Stimulated activated naive CD8-positive, alpha-beta T cell treated with anti-CD3 and anti-CD28 coated beads, Interleukin-15, amount 100 ng/mL, for 72 hours (primary cell): ENCODE measurements around the gene KLC1.
"Not testable (repeated sequence)": the region's sequence is repeated elsewhere in the genome, so short reads cannot be mapped to it uniquely, and the experiment has no call there.

Experiments used
- ATAC-seq: fragments of 150-1000 bp; cut with Tn5 transposase; 2 replicates; pipeline ENCODE4 v1.10.0; 2021; ENCODE audit warnings: mild to moderate bottlenecking, moderate library complexity
- DNase-seq, 2 donors: peaks; one replicate each; pipeline ENCODE4 v3.0.0; 2021 to 2022
- H3K27ac Mint-ChIP-seq, 2 donors: one replicate each; pipeline ENCODE4 v1.8.0; 2022; ENCODE audit warnings: mild to moderate bottlenecking in 2 of 2, mixed read lengths in 2 of 2, moderate library complexity in 2 of 2
- H3K27me3 Mint-ChIP-seq: one replicate; pipeline ENCODE4 v1.8.0; 2022; ENCODE audit warnings: mixed read lengths
- H3K4me1 Mint-ChIP-seq: one replicate; pipeline ENCODE4 v1.8.0; 2022; ENCODE audit warnings: mild to moderate bottlenecking, mixed read lengths
- H3K4me3 Mint-ChIP-seq, 2 donors: one replicate each; pipeline ENCODE4 v1.8.0; 2022; ENCODE audit warnings: mild to moderate bottlenecking in 2 of 2, mixed read lengths in 2 of 2, moderate library complexity in 1 of 2
- H3K9me3 Mint-ChIP-seq, 2 donors: one replicate each; pipeline ENCODE4 v1.8.0; 2022; ENCODE audit warnings: mixed read lengths in 2 of 2

The KLC1 gene

GRCh38 chr14:103634156-103634555 is 5.1 kb downstream of the KLC1 start:
- Mint-ChIP-seq H3K4me3 (no peak overlapping the region), H3K27me3 (no peaks in the 10 kb centered on the region), H3K4me1 (peaks cover 62% of the 10 kb centered on the region), H3K27ac (no peak overlapping the region), H3K9me3 (no peaks in the 10 kb centered on the region)
- ATAC-seq = no peak
- DNase-seq = no peak

DNA sequence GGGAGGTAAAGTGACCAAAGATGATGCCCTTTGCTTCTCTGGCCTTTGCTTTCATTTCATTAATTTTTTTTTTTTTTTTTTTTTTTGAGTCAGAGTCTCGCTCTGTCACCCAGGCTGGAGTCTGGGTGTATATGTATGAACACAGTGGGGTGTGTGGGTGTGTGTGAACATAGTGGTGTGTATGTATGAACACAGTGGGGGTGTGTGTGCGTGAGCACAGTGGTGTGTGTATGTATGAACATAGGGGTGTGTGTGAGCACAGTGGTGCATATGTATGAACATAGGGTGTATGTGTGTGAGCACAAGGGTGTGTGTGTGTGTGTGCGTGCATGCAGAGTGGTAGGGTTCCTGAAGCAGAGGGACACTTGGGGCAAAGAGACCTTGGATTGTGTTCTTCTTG is 9.6 kb downstream of the KLC1 start:
- peak overlapping the region in 1 of 2 donors; percentile 26 for H3K4me3 Mint-ChIP-seq
- no peak for ATAC-seq
- H3K4me1 Mint-ChIP-seq = peaks cover 40% of the 10 kb centered on the region
- peak overlapping the region in 1 of 2 donors; percentile 72 for H3K27ac Mint-ChIP-seq
- H3K9me3 Mint-ChIP-seq = no peaks in the 10 kb centered on the region
- no peak for DNase-seq
- no peaks in the 10 kb centered on the region for H3K27me3 Mint-ChIP-seq

DNA sequence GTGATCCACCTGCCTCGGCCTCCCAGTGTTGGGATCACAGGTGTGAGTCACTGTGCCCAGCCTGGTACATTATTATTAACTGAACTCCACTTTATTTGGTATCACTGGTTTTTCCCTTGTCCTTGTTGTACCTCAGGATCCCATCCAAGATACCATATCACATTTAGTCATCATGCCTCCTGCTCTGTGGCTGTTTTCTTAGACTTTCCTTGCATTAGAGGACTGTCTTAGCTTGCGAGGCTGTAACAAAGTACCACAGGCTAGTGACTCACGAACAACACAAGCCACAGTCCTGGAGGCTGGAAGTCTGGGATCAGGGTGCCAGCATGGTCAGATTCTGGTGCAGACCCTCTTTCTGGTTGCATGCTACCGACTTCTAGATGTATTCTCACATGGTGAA is 12.2 kb downstream of the KLC1 start:
- DNase-seq (no peak), ATAC-seq (no peak)
- H3K9me3 Mint-ChIP-seq = no peaks in the 10 kb centered on the region
- H3K4me1 Mint-ChIP-seq = peaks cover 28% of the 10 kb centered on the region
- no peak overlapping the region for H3K27ac Mint-ChIP-seq
- no peak overlapping the region for H3K4me3 Mint-ChIP-seq
- H3K27me3 Mint-ChIP-seq = no peaks in the 10 kb centered on the region

- no peak for DNase-seq
- Mint-ChIP-seq H3K9me3 (no peaks in the 10 kb centered on the region), H3K4me1 (peaks cover 12% of the 10 kb centered on the region), H3K27ac (peak overlapping the region in 1 of 2 donors; percentile 67), H3K27me3 (no peaks in the 10 kb centered on the region), H3K4me3 (no peak overlapping the region)
- ATAC-seq = no peak
These were observed 17.2 kb downstream of the KLC1 start for GRCh38 chr14:103646189-103646588.

DNA sequence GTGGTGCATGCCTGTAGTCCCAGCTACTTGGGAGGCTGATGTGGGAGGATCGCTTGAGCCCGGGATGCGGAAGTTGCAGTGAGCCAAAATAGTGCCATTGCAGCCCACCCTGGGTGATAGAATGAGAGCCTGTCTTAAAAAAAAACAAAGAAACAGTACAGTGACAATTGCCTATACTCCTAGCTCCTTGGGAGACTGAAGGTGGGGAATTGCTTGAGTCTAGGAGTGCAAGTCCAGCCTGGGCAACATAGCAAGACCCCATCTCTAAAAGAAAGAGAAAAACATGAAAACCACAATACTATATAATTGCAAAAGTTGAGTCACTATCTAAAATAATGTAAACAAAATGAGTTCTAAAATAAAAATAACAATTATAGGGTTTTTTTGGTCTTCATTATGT is 20.0 kb downstream of the KLC1 start:
- ATAC-seq = no peak
- Mint-ChIP-seq H3K9me3 (no peaks in the 10 kb centered on the region), H3K4me3 (no peak overlapping the region), H3K4me1 (peaks cover 18% of the 10 kb centered on the region), H3K27me3 (no peaks in the 10 kb centered on the region), H3K27ac (no peak overlapping the region)
- DNase-seq = no peak

DNA sequence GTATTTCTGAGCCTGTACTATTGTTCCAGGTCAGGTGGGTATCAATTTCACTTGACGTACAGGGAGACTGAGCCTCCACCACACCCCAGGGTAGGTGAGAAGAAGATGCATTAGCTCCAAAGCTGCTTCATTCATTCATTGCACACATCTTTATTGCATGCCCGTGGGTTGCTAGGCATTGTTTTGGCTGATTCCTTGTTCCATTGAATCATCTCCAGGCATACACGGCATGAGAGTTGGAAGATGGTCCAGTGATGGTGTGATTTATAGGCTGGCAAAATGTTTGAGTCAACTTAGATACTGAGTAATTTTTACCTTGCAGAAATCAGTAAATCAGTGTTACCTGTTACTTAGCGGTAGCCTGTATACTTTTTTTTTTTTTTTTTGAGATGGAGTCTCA is 21.2 kb downstream of the KLC1 start:
- no peak for DNase-seq
- ATAC-seq = no peak
- Mint-ChIP-seq H3K4me1 (peaks cover 14% of the 10 kb centered on the region), H3K4me3 (no peak overlapping the region), H3K9me3 (no peaks in the 10 kb centered on the region), H3K27me3 (no peaks in the 10 kb centered on the region), H3K27ac (no peak overlapping the region)

DNA sequence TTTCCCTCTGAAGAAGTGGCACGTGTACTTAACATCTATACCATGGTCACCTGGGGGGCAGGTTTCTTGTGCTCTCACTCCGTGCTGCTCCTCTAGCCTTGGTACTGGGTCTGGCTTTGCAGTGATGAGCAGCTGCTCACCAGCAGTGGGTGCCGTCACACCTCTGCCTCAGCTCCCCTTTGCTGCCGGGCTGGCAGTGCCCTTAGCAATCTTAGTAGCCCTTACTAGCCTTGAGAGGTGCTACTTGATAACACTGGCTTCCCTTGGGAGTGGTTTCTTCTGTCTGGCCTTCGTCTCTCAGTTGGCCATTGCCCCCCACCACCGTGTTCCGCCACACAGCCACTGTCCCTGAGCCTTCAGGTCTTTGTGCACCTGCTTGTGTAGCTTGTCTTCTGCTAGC is 22.6 kb downstream of the KLC1 start:
- Mint-ChIP-seq H3K4me3 (no peak overlapping the region), H3K9me3 (no peaks in the 10 kb centered on the region), H3K4me1 (peaks cover 7% of the 10 kb centered on the region), H3K27ac (peak overlapping the region in 1 of 2 donors; percentile 63), H3K27me3 (no peaks in the 10 kb centered on the region)
- DNase-seq (no peak), ATAC-seq (no peak)

DNA sequence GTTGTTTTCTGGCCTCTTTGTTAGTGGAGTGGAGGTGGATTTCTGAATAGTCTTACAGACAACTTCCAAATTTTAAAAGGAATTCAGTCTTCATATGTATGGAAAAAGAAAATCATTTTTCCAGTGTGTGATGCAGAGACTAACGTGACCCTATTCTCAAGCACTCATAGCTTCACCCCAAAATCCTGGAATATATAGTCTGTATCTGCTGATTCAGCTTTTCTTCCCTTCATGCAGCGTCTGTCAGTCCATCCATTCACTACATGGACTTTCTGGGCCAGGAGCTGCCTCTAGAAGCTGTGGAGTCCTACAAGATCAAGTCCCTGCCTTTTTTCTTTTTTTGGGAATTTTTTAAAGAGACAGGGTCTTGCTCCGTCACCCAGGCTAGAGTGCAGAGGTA is 23.8 kb downstream of the KLC1 start:
- DNase-seq (no peak), ATAC-seq (no peak)
- Mint-ChIP-seq H3K27me3 (no peaks in the 10 kb centered on the region), H3K4me1 (peaks cover 7% of the 10 kb centered on the region), H3K27ac (no peak overlapping the region), H3K4me3 (no peak overlapping the region), H3K9me3 (no peaks in the 10 kb centered on the region)

- not testable (repeated sequence) for H3K4me1 Mint-ChIP-seq, H3K9me3 Mint-ChIP-seq, DNase-seq, H3K27me3 Mint-ChIP-seq, ATAC-seq, H3K4me3 Mint-ChIP-seq, H3K27ac Mint-ChIP-seq
These were observed 24.3 kb downstream of the KLC1 start for GRCh38 chr14:103653336-103653735.

- DNase-seq (no peak), ATAC-seq (no peak)
- Mint-ChIP-seq H3K27ac (peak overlapping the region in 1 of 2 donors; percentile 65), H3K9me3 (no peaks in the 10 kb centered on the region), H3K27me3 (no peaks in the 10 kb centered on the region), H3K4me1 (peaks cover 7% of the 10 kb centered on the region), H3K4me3 (no peak overlapping the region)
These were observed 24.8 kb downstream of the KLC1 start for GRCh38 chr14:103653805-103654204.

DNA sequence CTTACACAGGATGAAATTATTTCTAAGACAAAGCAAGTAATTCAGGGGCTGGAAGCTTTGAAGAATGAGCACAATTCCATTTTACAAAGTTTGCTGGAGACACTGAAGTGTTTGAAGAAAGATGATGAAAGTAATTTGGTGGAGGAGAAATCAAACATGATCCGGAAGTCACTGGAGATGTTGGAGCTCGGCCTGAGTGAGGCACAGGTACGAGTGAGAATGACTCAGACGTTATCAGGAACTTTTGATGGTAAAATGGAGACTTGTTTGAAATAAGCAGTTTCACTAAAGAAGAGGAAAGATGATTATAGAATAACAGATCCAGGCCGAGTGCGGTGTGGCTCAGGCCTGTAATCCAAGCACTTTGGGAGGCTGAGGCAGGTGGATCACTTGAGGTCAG is 25.6 kb downstream of the KLC1 start:
- Mint-ChIP-seq H3K27me3 (no peaks in the 10 kb centered on the region), H3K9me3 (no peaks in the 10 kb centered on the region), H3K27ac (peak overlapping the region; percentile 79 to 88), H3K4me1 (peaks cover 7% of the 10 kb centered on the region), H3K4me3 (no peak overlapping the region)
- ATAC-seq (no peak), DNase-seq (no peak)

GRCh38 chr14:103656031-103656755 is 27.2 kb downstream of the KLC1 start:
- Mint-ChIP-seq H3K4me1 (peaks cover 7% of the 10 kb centered on the region), H3K27ac (peak overlapping the region in 1 of 2 donors; percentile 87), H3K9me3 (no peaks in the 10 kb centered on the region), H3K27me3 (no peaks in the 10 kb centered on the region), H3K4me3 (no peak overlapping the region)
- no peak for DNase-seq
- no peak for ATAC-seq

DNA sequence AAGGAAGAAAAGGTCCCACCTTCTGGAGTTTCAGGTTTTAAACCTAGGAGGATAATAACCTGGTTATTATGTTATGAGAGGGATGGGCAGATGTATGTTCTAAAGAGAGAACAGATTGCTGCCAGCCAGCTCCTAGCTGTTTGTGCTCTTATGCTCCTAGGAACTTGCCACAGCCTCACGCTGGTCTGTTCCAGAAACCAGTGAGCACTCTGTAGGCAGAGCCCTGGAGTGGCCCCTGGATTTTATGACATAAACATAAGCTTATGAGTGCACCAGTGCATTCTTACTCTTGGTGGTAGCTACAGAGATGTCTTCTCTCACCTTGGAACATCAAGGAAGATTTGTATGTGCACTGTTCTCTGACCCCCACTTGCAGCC is 27.7 kb downstream of the KLC1 start:
- ATAC-seq = no peak
- DNase-seq = no peak
- no peaks in the 10 kb centered on the region for H3K9me3 Mint-ChIP-seq
- H3K4me1 Mint-ChIP-seq = peaks cover 3% of the 10 kb centered on the region
- H3K27me3 Mint-ChIP-seq = no peaks in the 10 kb centered on the region
- H3K27ac Mint-ChIP-seq = no peak overlapping the region
- H3K4me3 Mint-ChIP-seq = no peak overlapping the region

DNA sequence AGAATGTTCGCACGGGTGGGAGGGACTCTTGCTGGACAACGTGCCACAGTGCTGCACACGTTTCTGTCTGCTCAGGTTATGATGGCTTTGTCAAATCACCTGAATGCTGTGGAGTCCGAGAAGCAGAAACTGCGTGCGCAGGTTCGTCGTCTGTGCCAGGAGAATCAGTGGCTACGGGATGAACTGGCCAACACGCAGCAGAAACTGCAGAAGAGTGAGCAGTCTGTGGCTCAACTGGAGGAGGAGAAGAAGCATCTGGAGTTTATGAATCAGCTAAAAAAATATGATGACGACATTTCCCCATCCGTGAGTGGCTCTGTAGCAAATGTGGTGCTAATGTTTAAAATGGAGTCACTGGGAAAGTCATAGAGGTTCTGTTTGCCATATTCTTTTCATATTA is 28.5 kb downstream of the KLC1 start:
- H3K9me3 Mint-ChIP-seq = no peaks in the 10 kb centered on the region
- no peaks in the 10 kb centered on the region for H3K27me3 Mint-ChIP-seq
- DNase-seq = no peak
- H3K27ac Mint-ChIP-seq = no peak overlapping the region
- ATAC-seq = no peak
- H3K4me3 Mint-ChIP-seq = no peak overlapping the region
- H3K4me1 Mint-ChIP-seq = no peaks in the 10 kb centered on the region

GRCh38 chr14:103659631-103660030 is 30.6 kb downstream of the KLC1 start:
- Mint-ChIP-seq H3K27ac (no peak overlapping the region), H3K9me3 (no peaks in the 10 kb centered on the region), H3K4me1 (no peaks in the 10 kb centered on the region), H3K4me3 (no peak overlapping the region), H3K27me3 (no peaks in the 10 kb centered on the region)
- no peak for ATAC-seq
- no peak for DNase-seq

DNA sequence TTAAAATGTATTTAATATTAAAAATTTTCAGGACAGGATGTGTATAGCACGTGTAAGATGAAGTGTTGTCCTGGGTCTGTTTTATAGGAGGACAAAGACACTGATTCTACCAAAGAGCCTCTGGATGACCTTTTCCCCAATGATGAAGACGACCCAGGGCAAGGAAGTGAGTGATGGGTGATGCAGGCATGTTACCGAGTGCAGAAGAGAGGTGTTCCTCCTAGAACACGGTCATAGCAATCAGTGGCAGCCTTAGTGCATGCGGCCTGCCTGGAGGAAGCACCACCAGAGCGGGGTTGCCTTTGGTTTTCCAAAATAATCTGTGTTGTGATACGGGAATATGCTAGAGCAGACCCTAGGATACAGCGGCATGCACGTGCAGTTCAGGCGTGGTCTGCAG is 33.0 kb downstream of the KLC1 start:
- Mint-ChIP-seq H3K27me3 (no peaks in the 10 kb centered on the region), H3K27ac (peak overlapping the region in 1 of 2 donors; percentile 7), H3K4me3 (no peak overlapping the region), H3K4me1 (no peaks in the 10 kb centered on the region), H3K9me3 (no peaks in the 10 kb centered on the region)
- DNase-seq = no peak
- ATAC-seq = no peak

- Mint-ChIP-seq H3K4me3 (no peak overlapping the region), H3K27ac (no peak overlapping the region), H3K4me1 (no peaks in the 10 kb centered on the region), H3K27me3 (no peaks in the 10 kb centered on the region), H3K9me3 (no peaks in the 10 kb centered on the region)
- DNase-seq (no peak), ATAC-seq (no peak)
These were observed 33.6 kb downstream of the KLC1 start for GRCh38 chr14:103662591-103662990.
